Stimulated activated CD4-positive, alpha-beta T cell treated with anti-CD3 and anti-CD28 coated beads, Interleukin-15, amount 100 ng/mL, for 1 hour (primary cell): Measurements from ENCODE around the gene BRF1.

Experiments used
- DNase-seq, 2 donors: peaks; one replicate each; pipeline ENCODE4 v3.0.0-alpha.2; 2020; ENCODE audit warnings: low read depth in 1 of 2, low spot score in 1 of 2

The BRF1 gene

DNA sequence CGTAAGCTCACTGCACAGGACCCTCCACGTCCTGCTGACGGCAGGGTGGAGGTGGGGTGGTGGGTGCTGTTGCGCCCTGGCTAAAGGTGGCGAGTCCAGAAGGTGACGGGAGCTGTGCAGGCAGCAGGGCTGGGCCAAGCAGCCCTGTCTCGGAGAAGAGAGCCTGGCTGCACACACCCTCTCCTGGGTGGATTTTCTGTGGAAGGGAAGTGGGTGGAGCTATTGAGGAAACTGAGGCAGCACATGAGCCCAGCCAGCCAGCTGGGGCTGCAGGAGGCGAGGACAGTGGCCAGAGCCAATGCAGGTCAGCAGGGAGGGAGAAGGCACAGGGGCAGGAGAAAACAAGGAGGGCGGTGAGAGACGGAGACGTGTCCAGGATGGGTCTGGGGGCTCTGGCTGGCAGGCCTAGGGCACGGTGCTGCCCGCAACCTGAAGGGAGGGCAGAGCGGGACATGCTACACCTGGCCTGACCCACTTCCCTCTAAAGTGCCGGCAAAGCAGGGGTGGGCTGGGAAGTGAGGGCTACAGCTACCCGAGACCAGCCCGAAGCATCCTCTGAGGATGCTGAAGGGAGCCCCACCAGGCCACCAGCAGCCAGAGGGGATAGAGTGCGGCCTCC lies 32.0 kb downstream of the BRF1 start:
- DNase-seq, result no peak

GRCh38 chr14:105267820-105268548 lies 32.8 kb downstream of the BRF1 start:
- DNase-seq, result no peak

GRCh38 chr14:105261781-105262180 lies 39.0 kb downstream of the BRF1 start:
- DNase-seq, result no peak

DNA sequence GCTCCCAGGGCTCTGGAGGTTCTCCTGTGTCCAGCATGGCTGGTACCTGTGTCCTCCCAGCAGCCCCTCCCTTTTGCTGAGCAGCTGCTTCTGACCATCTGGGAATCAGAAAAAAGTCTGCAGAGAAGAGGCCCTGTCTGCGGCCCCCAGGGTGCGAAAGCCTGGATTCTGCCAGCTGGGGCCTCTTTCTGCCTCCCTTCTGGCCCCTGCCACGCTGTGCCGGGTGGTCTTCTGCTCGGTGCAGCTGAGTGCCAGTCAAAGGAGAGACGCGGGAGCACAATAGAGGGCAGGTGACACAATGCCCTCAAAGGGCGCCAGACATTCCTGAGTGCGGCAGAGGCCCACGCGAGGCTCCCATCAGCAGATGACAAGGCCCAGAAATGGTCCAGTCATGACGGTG lies 39.8 kb downstream of the BRF1 start:
- no peak for DNase-seq

- no peak for DNase-seq
These were observed 42.0 kb downstream of the BRF1 start for GRCh38 chr14:105258846-105259245.

DNA sequence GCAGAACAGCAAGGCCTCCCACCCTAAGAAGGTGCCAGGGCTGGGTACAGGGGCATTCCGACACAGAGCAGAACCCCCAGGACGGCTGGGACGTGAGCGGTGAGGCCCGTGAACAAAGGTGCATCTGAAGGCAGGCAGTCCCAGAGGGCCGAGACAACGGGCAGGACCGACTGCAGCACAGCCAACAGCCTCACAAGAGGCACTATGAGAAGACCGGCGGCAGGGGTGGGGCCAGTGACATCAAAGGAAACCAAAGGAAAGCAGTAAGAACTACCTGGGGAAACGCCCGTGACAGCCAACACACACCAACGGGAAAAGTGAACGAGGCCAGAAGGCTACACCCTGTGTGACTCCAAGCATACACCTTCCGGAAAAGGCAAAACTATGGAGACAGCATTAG lies 43.3 kb downstream of the BRF1 start:
- no peak for DNase-seq

- DNase-seq, result no peak
These were observed 44.4 kb downstream of the BRF1 start for GRCh38 chr14:105256292-105256960.

- no peak for DNase-seq
These were observed 45.7 kb downstream of the BRF1 start for GRCh38 chr14:105255021-105255507.

GRCh38 chr14:105253329-105253682 lies 47.5 kb downstream of the BRF1 start:
- no peak for DNase-seq

- DNase-seq, result no peak
These were observed 48.1 kb downstream of the BRF1 start for GRCh38 chr14:105252552-105253328.

- no peak for DNase-seq
These were observed 48.9 kb downstream of the BRF1 start for GRCh38 chr14:105251920-105252319.

GRCh38 chr14:105250986-105251385 lies 49.8 kb downstream of the BRF1 start:
- DNase-seq, result no peak

GRCh38 chr14:105250008-105250366 lies 50.8 kb downstream of the BRF1 start:
- no peak for DNase-seq

DNA sequence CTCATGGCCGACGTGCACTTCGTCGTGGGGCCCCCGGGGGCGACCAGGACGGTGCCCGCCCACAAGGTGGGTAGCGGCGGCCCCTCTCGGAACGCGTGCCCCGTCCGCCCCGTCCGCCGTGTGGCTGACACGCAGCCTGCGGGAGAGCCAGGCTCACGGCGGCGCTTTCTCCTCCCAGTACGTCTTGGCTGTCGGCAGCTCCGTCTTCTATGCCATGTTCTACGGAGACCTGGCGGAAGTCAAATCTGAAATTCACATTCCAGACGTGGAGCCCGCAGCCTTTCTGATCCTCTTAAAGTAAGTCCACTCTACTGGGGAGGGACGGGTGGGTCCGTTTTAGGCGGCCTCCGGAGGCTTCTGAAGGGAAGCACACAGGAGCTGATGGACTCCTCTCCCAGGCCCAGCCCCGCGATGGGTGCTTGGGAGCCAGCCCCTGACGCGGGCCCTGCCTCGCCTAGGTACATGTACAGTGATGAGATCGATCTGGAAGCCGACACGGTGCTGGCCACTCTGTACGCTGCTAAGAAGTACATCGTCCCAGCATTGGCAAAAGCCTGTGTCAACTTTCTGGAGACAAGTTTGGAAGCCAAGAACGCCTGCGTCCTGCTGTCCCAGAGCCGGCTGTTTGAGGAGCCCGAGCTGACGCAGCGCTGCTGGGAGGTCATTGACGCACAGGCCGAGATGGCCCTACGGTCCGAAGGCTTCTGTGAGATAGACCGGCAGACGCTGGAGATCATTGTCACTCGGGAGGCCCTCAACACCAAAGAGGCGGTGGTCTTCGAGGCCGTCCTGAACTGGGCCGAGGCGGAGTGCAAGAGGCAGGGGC lies 51.4 kb downstream of the BRF1 start:
- no peak for DNase-seq

GRCh38 chr14:105248368-105249181 lies 52.2 kb downstream of the BRF1 start, which contains the start of gene BTBD6:
Gene BTBD6, plus strand, starts transcription at chr14:105248533. Its CDS starts 179 bp downstream, at chr14:105248712.
- peak; percentile 76 to 85 for DNase-seq

DNA sequence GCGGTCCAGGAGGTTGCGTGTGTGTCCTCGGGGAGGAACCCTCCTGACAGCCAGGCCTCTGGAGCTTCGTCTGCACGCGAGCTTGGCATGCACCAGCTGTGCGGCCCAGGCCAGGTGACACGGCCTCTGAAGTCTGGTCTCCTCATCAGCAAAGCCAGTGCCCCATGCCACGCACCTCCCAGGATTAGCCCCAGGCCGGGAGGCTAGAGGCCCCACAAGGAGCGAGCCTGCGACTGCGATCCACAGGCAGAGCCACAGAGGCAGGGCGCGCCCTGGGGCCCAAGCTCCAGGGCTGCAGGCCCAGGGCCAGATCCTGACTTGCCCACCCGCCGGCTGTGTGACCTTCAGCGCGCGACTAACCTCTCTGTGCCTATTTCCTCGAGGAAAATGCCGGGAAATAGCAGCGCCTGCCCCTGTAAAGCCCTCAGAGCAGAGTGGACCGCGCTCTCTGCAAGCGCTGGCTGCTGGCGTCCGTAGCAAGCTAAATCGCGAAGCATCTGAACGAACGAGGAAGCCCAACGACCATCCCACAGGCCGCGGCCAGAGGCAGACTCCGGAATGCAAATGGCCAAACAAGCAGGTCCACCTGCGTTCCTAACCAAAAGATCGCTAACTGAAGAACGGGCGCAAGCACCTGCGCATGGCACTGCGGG lies 53.0 kb downstream of the BRF1 start:
- DNase-seq, result no peak

- DNase-seq, result no peak
These were observed 53.8 kb downstream of the BRF1 start for GRCh38 chr14:105247026-105247425.

DNA sequence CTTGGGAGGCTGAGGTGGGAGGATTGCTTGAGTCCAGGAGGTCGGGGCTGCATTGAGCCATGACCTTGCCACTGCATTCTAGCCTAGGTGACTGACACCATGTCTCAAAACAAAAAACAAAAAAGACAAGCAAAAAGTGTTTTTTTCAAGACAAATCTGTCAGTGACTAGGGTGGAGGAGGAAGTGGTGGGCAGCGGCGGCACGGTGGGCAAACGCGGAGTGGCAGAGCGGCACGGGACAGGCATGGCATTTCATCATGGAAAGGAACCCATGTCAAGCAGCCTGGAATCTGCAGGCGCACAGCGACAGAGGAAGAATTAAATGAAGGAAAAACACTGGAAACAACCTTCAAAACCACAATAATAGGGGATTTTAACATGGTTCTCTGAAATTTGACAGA lies 56.5 kb downstream of the BRF1 start:
- no peak for DNase-seq

DNA sequence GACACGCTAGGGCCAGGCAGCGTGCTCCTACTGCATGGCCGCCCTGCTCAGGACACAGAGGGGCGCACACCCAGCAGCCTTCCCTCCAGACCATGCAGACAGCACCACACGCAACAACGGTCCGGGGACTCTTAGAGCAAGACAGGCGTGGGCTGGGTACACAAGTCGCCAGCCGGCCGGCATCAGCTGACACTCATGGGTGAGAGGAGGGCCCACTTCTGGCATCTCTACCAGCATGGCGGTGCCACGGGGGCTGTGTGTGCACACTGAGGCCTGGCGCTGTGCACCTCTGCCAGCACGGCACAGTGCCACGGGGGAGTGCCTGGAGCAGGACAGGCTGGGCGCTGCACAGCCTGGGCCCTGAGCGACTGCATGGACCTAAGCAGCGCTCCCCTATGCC lies 59.2 kb downstream of the BRF1 start:
- DNase-seq, result no peak
